H1 (cell line): ENCODE results near the gene PEAK1. TPM values are rescaled to one million over a fixed set of nuclear protein-coding genes. Genes with fewer than 3 reads are reported as not detected.

Source experiments
- CTCF ChIA-PET: fragments of 300-600 bp; sonication (Branson Sonifier 250); formaldehyde crosslinking; loops from one replicate; lab custom pipeline; 2021; ENCODE audit not compliant: partially characterized antibody; lab: Charles Lee
- POLR2A ChIA-PET: fragments of 300-600 bp; sonication (Branson Sonifier 250); formaldehyde crosslinking; loops from one replicate; lab custom pipeline; 2021; ENCODE audit warnings: inconsistent platforms; ENCODE audit not compliant: partially characterized antibody; lab: Charles Lee
- DNase-seq, 2 experiments: peaks; one replicate each; pipeline versions ENCODE4 v3.0.0 to v3.0.0-alpha.2; 2010 to 2022; ENCODE audit warnings: low spot score in 2 of 2, low read depth in 1 of 2, mixed read lengths in 1 of 2
- FAIRE-seq: peaks from 2 replicates; lab custom pipeline; 2011; peaks lifted over from hg19 to GRCh38; lab: Jason Lieb, UNC
- H2AFZ ChIP-seq: 2 replicates; pipeline ENCODE4 v1.8.1; 2012; ENCODE audit warnings: low read length, inconsistent platforms
- H2AK5ac ChIP-seq: 2 replicates; pipeline ENCODE4 v1.6.1; 2013; ENCODE audit warnings: low read depth, low read length
- H2BK120ac ChIP-seq: replicated peaks from 2 replicates; pipeline ENCODE3; 2013; ENCODE audit warnings: low read depth, low read length, inconsistent platforms
- H2BK12ac ChIP-seq: 2 replicates; pipeline ENCODE4 v1.6.1; 2013; ENCODE audit warnings: low read depth, low read length
- H2BK15ac ChIP-seq: 2 replicates; pipeline ENCODE4 v1.6.1; 2013; ENCODE audit warnings: low read length
- H2BK20ac ChIP-seq: 2 replicates; pipeline ENCODE4 v1.6.1; 2013; ENCODE audit warnings: low read length
- H2BK5ac ChIP-seq: 2 replicates; pipeline ENCODE4 v1.6.1; 2013; ENCODE audit warnings: low read depth, low read length
- H3K14ac ChIP-seq: 2 replicates; pipeline ENCODE4 v1.6.1; 2013; ENCODE audit warnings: inconsistent platforms; ENCODE audit not compliant: insufficient read length
- H3K18ac ChIP-seq: 2 replicates; pipeline ENCODE4 v1.6.1; 2013; ENCODE audit warnings: low read length; ENCODE audit errors: extremely low read depth
- H3K23ac ChIP-seq: 2 replicates; pipeline ENCODE4 v1.6.1; 2013; ENCODE audit warnings: inconsistent platforms; ENCODE audit not compliant: insufficient read length
- H3K23me2 ChIP-seq: 2 replicates; pipeline ENCODE4 v1.6.1; 2013; ENCODE audit warnings: low read depth, low read length
- H3K27ac ChIP-seq: 2 replicates; pipeline ENCODE4 v1.6.1; 2011; ENCODE audit warnings: low read depth, low read length, inconsistent platforms
- H3K27me3 ChIP-seq, 4 experiments: replicated peaks in 1 of 4; 1 replicate in 1 of 4; 2 replicates in 3 of 4; pipeline versions ENCODE4 v1.6.1 to v1.8.1; 2011 to 2013; ENCODE audit warnings: low read length in 3 of 4, mild to moderate bottlenecking in 3 of 4, inconsistent platforms in 2 of 4, mixed read lengths in 2 of 4, moderate library complexity in 1 of 4; ENCODE audit not compliant: control insufficient read depth in 3 of 4, insufficient read depth in 3 of 4; ENCODE audit errors: extremely low read depth in 1 of 4
- H3K36me3 ChIP-seq, 4 experiments: 2 replicates each; pipeline versions ENCODE4 v1.6.1 to v1.8.1; 2011 to 2013; ENCODE audit warnings: mild to moderate bottlenecking in 4 of 4, low read length in 3 of 4, moderate library complexity in 2 of 4, control low read depth in 1 of 4, inconsistent platforms in 1 of 4; ENCODE audit not compliant: insufficient read depth in 4 of 4, control insufficient read depth in 2 of 4
- H3K4ac ChIP-seq: replicated peaks from 2 replicates; pipeline ENCODE3; 2013; ENCODE audit warnings: low read length, low read depth, mixed read lengths, inconsistent platforms; ENCODE audit not compliant: insufficient read length
- H3K4me1 ChIP-seq, 4 experiments: replicated peaks in 1 of 4; 1 replicate in 1 of 4; 2 replicates in 3 of 4; pipeline versions ENCODE4 v1.6.1 to v1.8.1; 2011 to 2013; ENCODE audit warnings: low read length in 3 of 4, inconsistent platforms in 2 of 4, mixed read lengths in 1 of 4; ENCODE audit not compliant: insufficient read depth in 4 of 4, control insufficient read depth in 3 of 4
- H3K4me2 ChIP-seq, 2 experiments: 2 replicates each; pipeline versions ENCODE4 v1.6.1 to v1.8.1; 2011 to 2013; ENCODE audit warnings: low read depth in 2 of 2, low read length in 2 of 2, control low read depth in 1 of 2, inconsistent platforms in 1 of 2, mild to moderate bottlenecking in 1 of 2; ENCODE audit not compliant: insufficient read depth in 1 of 2
- H3K4me3 ChIP-seq, 4 experiments: fragments of 200-600, 300-600 bp in 1 of 4; sonication (generic), shearing (Covaris generic), sonication (Bioruptor Twin) in 1 of 4; 2 replicates each; pipeline versions ENCODE4 v1.5.1 to v1.8.1; 2011 to 2016; ENCODE audit warnings: low read length in 4 of 4, low read depth in 3 of 4, control low read depth in 2 of 4, inconsistent platforms in 2 of 4, mild to moderate bottlenecking in 2 of 4, mixed read lengths in 1 of 4, moderate library complexity in 1 of 4; ENCODE audit not compliant: insufficient read depth in 2 of 4; ENCODE audit errors: extremely low read depth in 1 of 4
- H3K56ac ChIP-seq: replicated peaks from 2 replicates; pipeline ENCODE3; 2013; ENCODE audit warnings: low read depth, mild to moderate bottlenecking, mixed read lengths, low read length, inconsistent platforms; ENCODE audit not compliant: insufficient read length
- H3K79me1 ChIP-seq: 2 replicates; pipeline ENCODE4 v1.6.1; 2013; ENCODE audit warnings: low read depth, low read length, control low read depth
- H3K79me2 ChIP-seq, 2 experiments: 2 replicates each; pipeline versions ENCODE4 v1.6.1 to v1.8.1; 2012 to 2013; ENCODE audit warnings: low read length in 2 of 2, mild to moderate bottlenecking in 2 of 2, inconsistent platforms in 1 of 2; ENCODE audit not compliant: insufficient read depth in 2 of 2, control insufficient read depth in 1 of 2
- H3K9ac ChIP-seq, 4 experiments: replicated peaks in 1 of 4; 1 replicate in 1 of 4; 2 replicates in 3 of 4; pipeline versions ENCODE4 v1.6.1 to v1.8.1; 2011 to 2013; ENCODE audit warnings: low read depth in 3 of 4, low read length in 3 of 4, control low read depth in 2 of 4, mild to moderate bottlenecking in 2 of 4, moderate library complexity in 2 of 4, inconsistent platforms in 1 of 4; ENCODE audit errors: extremely low read depth in 1 of 4
- H3K9me3 ChIP-seq, 2 experiments: 2 replicates each; pipeline versions ENCODE4 v1.6.1 to v1.8.1; 2012 to 2013; ENCODE audit warnings: mild to moderate bottlenecking in 2 of 2, moderate library complexity in 2 of 2, control low read depth in 1 of 2, inconsistent platforms in 1 of 2, low read depth in 1 of 2, low read length in 1 of 2, mixed read lengths in 1 of 2; ENCODE audit not compliant: insufficient read depth in 2 of 2
- H4K20me1 ChIP-seq, 2 experiments: replicated peaks in 1 of 2; 2 replicates each; pipeline versions ENCODE3 to v1.8.1; 2011 to 2013; ENCODE audit warnings: inconsistent platforms in 2 of 2, low read length in 2 of 2, mild to moderate bottlenecking in 1 of 2; ENCODE audit not compliant: insufficient read depth in 2 of 2, control insufficient read depth in 1 of 2
- H4K5ac ChIP-seq: 2 replicates; pipeline ENCODE4 v1.6.1; 2013; ENCODE audit warnings: low read length, low read depth, mixed read lengths, inconsistent platforms; ENCODE audit not compliant: insufficient read length
- H4K8ac ChIP-seq: 2 replicates; pipeline ENCODE4 v1.8.0; 2013; ENCODE audit warnings: mild to moderate bottlenecking, moderate library complexity, low read length, inconsistent platforms; ENCODE audit not compliant: insufficient read depth; ENCODE audit errors: extremely low read depth
- H4K91ac ChIP-seq: replicated peaks from 2 replicates; pipeline ENCODE3; 2013; ENCODE audit warnings: low read length, mixed read lengths, inconsistent platforms; ENCODE audit not compliant: insufficient read length
- BACH1 ChIP-seq: IDR thresholded peaks from 2 replicates; pipeline ENCODE4 v1.6.1; 2012; ENCODE audit warnings: low read length, improper control_type of control experiment
- BCL11A ChIP-seq, 2 experiments: IDR thresholded peaks; one replicate each; pipeline ENCODE4 v1.6.1; 2011; ENCODE audit warnings: low read depth in 2 of 2, low read length in 2 of 2, mild to moderate bottlenecking in 2 of 2
- BRCA1 ChIP-seq: IDR thresholded peaks from 2 replicates; pipeline ENCODE4 v1.6.1; 2012; ENCODE audit warnings: low read depth, low read length, improper control_type of control experiment
- CTBP2 ChIP-seq: IDR thresholded peaks from 2 replicates; pipeline ENCODE4 v1.7.0; 2011; ENCODE audit warnings: borderline replicate concordance, mild to moderate bottlenecking, moderate library complexity, mixed read lengths, low read length; ENCODE audit not compliant: insufficient read depth, insufficient read length
- EZH2 ChIP-seq: fragments of 200-600 bp; sonication (generic); IDR thresholded peaks from 2 replicates; pipeline ENCODE4 v1.7.1; 2012; ENCODE audit warnings: low read depth, mild to moderate bottlenecking, moderate library complexity, low read length, inconsistent platforms; ENCODE audit not compliant: severe bottlenecking
- JUN ChIP-seq: IDR thresholded peaks from 2 replicates; pipeline ENCODE4 v1.6.1; 2011; ENCODE audit warnings: low read depth, mild to moderate bottlenecking, improper control_type of control experiment, low read length
- RXRA ChIP-seq: IDR thresholded peaks from 2 replicates; pipeline ENCODE4 v1.6.1; 2011; ENCODE audit warnings: low read depth, mild to moderate bottlenecking, low read length, moderate library complexity; ENCODE audit not compliant: insufficient read depth
- SIRT6 ChIP-seq: IDR thresholded peaks from one replicate; pipeline ENCODE4 v1.7.1; 2012; ENCODE audit warnings: low read length, inconsistent platforms
- SP1 ChIP-seq: IDR thresholded peaks from 2 replicates; pipeline ENCODE4 v1.6.1; 2011; ENCODE audit warnings: low read depth, low read length
- TBP ChIP-seq: IDR thresholded peaks from 2 replicates; pipeline ENCODE4 v1.6.1; 2011; ENCODE audit warnings: low read depth, low read length, improper control_type of control experiment
- WGBS, 2 experiments: shearing (Covaris generic) in 1 of 2; methylation state at CpG; one replicate each; pipeline versions ENCODE4 v1.1.6 to v1.1.7; 2013 to 2015; ENCODE audit warnings: low lambda C conversion rate in 2 of 2, mixed read lengths in 2 of 2, inconsistent platforms in 1 of 2, low coverage in 1 of 2, missing lambda C conversion rate in 1 of 2; ENCODE audit not compliant: insufficient replicate concordance in 2 of 2, insufficient coverage in 1 of 2, insufficient read length in 1 of 2; ENCODE audit errors: extremely low coverage in 1 of 2, missing lambda C conversion rate in 1 of 2; 5-methylcytosine and 5-hydroxymethylcytosine counted together
- polyA plus RNA-seq, 7 experiments: library from polyadenylated mRNA; depleted of rRNA in 3 of 7; stranded (reverse) in 5 of 7; unstranded in 2 of 7; fragments of >200 nt in 5 of 7; fragments of 200-250 nt in 2 of 7; gene quantifications; 1 replicate in 5 of 7; 2 replicates in 1 of 7; 4 replicates in 1 of 7; pipeline versions ENCODE4 v1.2.1 to v1.2.3, GENCODE V29; 2011 to 2013; ENCODE audit warnings: missing spikeins in 2 of 7, mixed read lengths in 2 of 7
- total RNA-seq: library from RNA; stranded (reverse); fragmentation: NEBNext Ultra II Directional; extraction: Animal tissue kit (Norgen Biotek cat#: 25700); gene quantifications from 2 replicates; pipeline ENCODE4 v1.2.1, GENCODE V29; 2021
- TF ChIP-seq, protein P1 (sequence below): IDR thresholded peaks from 2 replicates; pipeline ENCODE4 v1.6.1; 2012; ENCODE audit warnings: inconsistent platforms

PEAK1 gene
- total and polyA plus RNA-seq, 2 of the 8 experiments (the other 6 are each of a cell fraction or from before 2014, with no cell fraction given): 8.8 to 44.8 TPM

DNA sequence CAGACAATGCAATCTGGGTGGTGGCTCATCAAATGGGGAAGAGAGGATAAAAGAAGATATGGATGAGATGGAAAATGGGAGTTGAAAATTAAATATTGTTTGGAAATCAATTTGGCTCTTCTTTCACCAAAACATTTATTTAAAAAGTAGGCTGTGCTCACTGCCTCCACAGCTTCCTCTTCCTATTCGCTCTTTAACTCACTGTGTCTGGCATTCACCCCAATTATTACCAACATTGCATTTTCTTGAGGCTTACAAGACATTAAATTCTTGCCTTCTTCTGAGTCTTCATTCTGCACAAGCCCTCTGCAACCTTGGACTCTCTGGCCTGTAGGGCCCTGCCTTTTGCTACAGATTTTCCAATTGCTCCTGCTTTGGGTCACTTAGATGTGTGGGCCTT is 296.1 kb downstream of the PEAK1 start:
- Histone ChIP-seq H4K20me1 (no peaks in the 10 kb centered on the region), H4K91ac (no peak overlapping the region), H4K8ac (no peak overlapping the region), H3K27me3 (no peaks in the 10 kb centered on the region), H3K27ac (no peak overlapping the region), H3K4ac (no peak overlapping the region), H3K9ac (no peak overlapping the region), H2BK12ac (no peak overlapping the region), H2BK20ac (no peak overlapping the region; the same call in 1 of the 2 replicates), H3K4me2 (no peak overlapping the region), H3K4me1 (peaks cover 0 to 4% (median 0%) of the 10 kb centered on the region in 4 experiments; a peak in 4 of 7 replicates), H3K14ac (no peak overlapping the region), H2BK15ac (no peak overlapping the region), H2AFZ (no peak overlapping the region), H2AK5ac (no peak overlapping the region), H3K79me1 (no peaks in the 10 kb centered on the region), H3K36me3 (no peaks in the 10 kb centered on the region), H2BK5ac (no peak overlapping the region), H3K23me2 (no peaks in the 10 kb centered on the region), H3K18ac (no peak overlapping the region), H2BK120ac (no peak overlapping the region), H3K23ac (no peak overlapping the region), H3K79me2 (no peaks in the 10 kb centered on the region), H3K9me3 (no peaks in the 10 kb centered on the region), H3K4me3 (no peak overlapping the region), H3K56ac (no peak overlapping the region), H4K5ac (no peak overlapping the region)
- no peak for TF ChIP-seq BCL11A (IDR thresholded peaks at IDR 0.05; ENCODE audit: low read depth in 2 of 2, low read length in 2 of 2)
- no peak for TF ChIP-seq JUN
- no peak for TF ChIP-seq SIRT6
- TF ChIP-seq SP1: no peak
- no peak for TF ChIP-seq RXRA
- TF ChIP-seq, protein P1, sequence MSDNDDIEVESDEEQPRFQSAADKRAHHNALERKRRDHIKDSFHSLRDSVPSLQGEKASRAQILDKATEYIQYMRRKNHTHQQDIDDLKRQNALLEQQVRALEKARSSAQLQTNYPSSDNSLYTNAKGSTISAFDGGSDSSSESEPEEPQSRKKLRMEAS: no peak
- TF ChIP-seq BRCA1: no peak
- no peak for TF ChIP-seq TBP
- TF ChIP-seq CTBP2: no peak
- no peak for TF ChIP-seq EZH2
- no peak for TF ChIP-seq BACH1
- WGBS, 2 experiments: 100% methylated on average over 1 of the region's 1 CpG; no CpG with 5 or more reads in 1 of the 2 experiments
- DNase-seq (no peak), FAIRE-seq (no peak)
- POLR2A ChIA-PET: no interaction called here
- CTCF ChIA-PET: interaction anchor here (1.0 to 3.4 kb wide), 5 partner anchors 11 to 531 kb away, joined by 3 to 22 read pairs (median 3); no protein-coding TSS in a partner anchor
